Astrocyte (in vitro differentiated cells and primary cell): Measurements from ENCODE around the gene CRY2. TPM values are rescaled to one million over a fixed set of nuclear protein-coding genes. Genes with fewer than 3 reads are reported as not detected.

ENCODE experiments used
- DNase-seq: peaks from one replicate; pipeline ENCODE4 v3.0.0-alpha.2; 2010; ENCODE audit warnings: low read depth
- FAIRE-seq: peaks from 2 replicates; lab custom pipeline; 2011; peaks lifted over from hg19 to GRCh38; lab: Jason Lieb, UNC
- H2AFZ ChIP-seq: 2 replicates; pipeline ENCODE4 v1.6.0; 2012; ENCODE audit warnings: low read depth, low read length, inconsistent platforms
- H3K27ac ChIP-seq: 2 replicates; pipeline ENCODE4 v1.5.1; 2011; ENCODE audit warnings: low read depth, low read length, inconsistent platforms
- H3K27me3 ChIP-seq: 2 replicates; pipeline ENCODE4 v1.6.0; 2011; ENCODE audit warnings: low read length, inconsistent platforms; ENCODE audit not compliant: insufficient read depth
- H3K36me3 ChIP-seq: 2 replicates; pipeline ENCODE4 v1.5.1; 2011; ENCODE audit warnings: low read length, inconsistent platforms; ENCODE audit not compliant: insufficient read depth
- H3K4me1 ChIP-seq: 2 replicates; pipeline ENCODE4 v1.5.1; 2011; ENCODE audit warnings: low read length, inconsistent platforms; ENCODE audit not compliant: insufficient read depth
- H3K4me2 ChIP-seq: 2 replicates; pipeline ENCODE4 v1.6.0; 2012; ENCODE audit warnings: low read length, inconsistent platforms
- H3K4me3 ChIP-seq: 2 replicates; pipeline ENCODE4 v1.5.1; 2011; ENCODE audit warnings: low read depth, mild to moderate bottlenecking, low read length, inconsistent platforms; ENCODE audit not compliant: insufficient read depth
- H3K79me2 ChIP-seq: 2 replicates; pipeline ENCODE4 v1.6.0; 2012; ENCODE audit warnings: mild to moderate bottlenecking, low read length, inconsistent platforms; ENCODE audit not compliant: insufficient read depth
- H3K9ac ChIP-seq: 2 replicates; pipeline ENCODE4 v1.6.0; 2012; ENCODE audit warnings: mild to moderate bottlenecking, low read length, inconsistent platforms
- H3K9me3 ChIP-seq: 2 replicates; pipeline ENCODE4 v1.5.1; 2012; ENCODE audit warnings: low read depth, mild to moderate bottlenecking, low read length, inconsistent platforms; ENCODE audit not compliant: insufficient read depth
- H4K20me1 ChIP-seq: 2 replicates; pipeline ENCODE4 v1.6.0; 2012; ENCODE audit warnings: low read length, inconsistent platforms; ENCODE audit not compliant: insufficient read depth
- H3K27ac Mint-ChIP-seq: one replicate; pipeline ENCODE4 v1.8.0; 2021; ENCODE audit warnings: mild to moderate bottlenecking, mixed read lengths; ENCODE audit not compliant: unreplicated experiment
- H3K27me3 Mint-ChIP-seq: one replicate; pipeline ENCODE4 v1.8.0; 2021; ENCODE audit warnings: low read depth, mixed read lengths; ENCODE audit not compliant: unreplicated experiment
- H3K36me3 Mint-ChIP-seq: one replicate; pipeline ENCODE4 v1.8.0; 2021; ENCODE audit warnings: low read depth, mixed read lengths; ENCODE audit not compliant: unreplicated experiment
- H3K4me1 Mint-ChIP-seq: one replicate; pipeline ENCODE4 v1.8.0; 2021; ENCODE audit warnings: low read depth, mixed read lengths; ENCODE audit not compliant: unreplicated experiment
- H3K4me3 Mint-ChIP-seq: one replicate; pipeline ENCODE4 v1.8.0; 2021; ENCODE audit warnings: mild to moderate bottlenecking, moderate library complexity, mixed read lengths; ENCODE audit not compliant: unreplicated experiment
- H3K9me3 Mint-ChIP-seq: one replicate; pipeline ENCODE4 v1.8.0; 2021; ENCODE audit warnings: mild to moderate bottlenecking, mixed read lengths; ENCODE audit not compliant: unreplicated experiment
- EZH2 ChIP-seq: IDR thresholded peaks from 2 replicates; pipeline ENCODE4 v1.6.1; 2012; ENCODE audit warnings: mild to moderate bottlenecking, low read length, inconsistent platforms; ENCODE audit not compliant: insufficient read depth
- total RNA-seq: library from RNA; stranded (reverse); gene quantifications from 2 replicates; pipeline ENCODE4 v1.2.1, GENCODE V29; 2021
- TF ChIP-seq, protein P1 (sequence below): IDR thresholded peaks from 2 replicates; pipeline ENCODE4 v1.5.1; 2011; ENCODE audit warnings: low read depth, mild to moderate bottlenecking, inconsistent platforms, low read length, moderate library complexity; ENCODE audit not compliant: insufficient read depth

The CRY2 gene
- total RNA-seq, 1 donor from 2014 or later, result 16.9 TPM

GRCh38 chr11:45853332-45854219 is 6.3 kb downstream of the CRY2 start:
- no peak for DNase-seq
- H3K79me2 ChIP-seq, result peaks cover 61% of the 10 kb centered on the region
- peaks cover 27% of the 10 kb centered on the region for H3K4me1 ChIP-seq
- H3K4me3 Mint-ChIP-seq, result no peak overlapping the region
- H3K4me2 ChIP-seq, result no peak overlapping the region
- no peaks in the 10 kb centered on the region for H3K9me3 Mint-ChIP-seq
- H3K4me3 ChIP-seq, result no peak overlapping the region
- no peaks in the 10 kb centered on the region for H3K36me3 Mint-ChIP-seq
- no peak overlapping the region for H3K27ac Mint-ChIP-seq
- no peak for FAIRE-seq
- H3K36me3 ChIP-seq, result no peaks in the 10 kb centered on the region
- H2AFZ ChIP-seq, result no peak overlapping the region
- peaks cover 80% of the 10 kb centered on the region for H4K20me1 ChIP-seq
- no peak for TF ChIP-seq EZH2
- TF ChIP-seq, protein P1, sequence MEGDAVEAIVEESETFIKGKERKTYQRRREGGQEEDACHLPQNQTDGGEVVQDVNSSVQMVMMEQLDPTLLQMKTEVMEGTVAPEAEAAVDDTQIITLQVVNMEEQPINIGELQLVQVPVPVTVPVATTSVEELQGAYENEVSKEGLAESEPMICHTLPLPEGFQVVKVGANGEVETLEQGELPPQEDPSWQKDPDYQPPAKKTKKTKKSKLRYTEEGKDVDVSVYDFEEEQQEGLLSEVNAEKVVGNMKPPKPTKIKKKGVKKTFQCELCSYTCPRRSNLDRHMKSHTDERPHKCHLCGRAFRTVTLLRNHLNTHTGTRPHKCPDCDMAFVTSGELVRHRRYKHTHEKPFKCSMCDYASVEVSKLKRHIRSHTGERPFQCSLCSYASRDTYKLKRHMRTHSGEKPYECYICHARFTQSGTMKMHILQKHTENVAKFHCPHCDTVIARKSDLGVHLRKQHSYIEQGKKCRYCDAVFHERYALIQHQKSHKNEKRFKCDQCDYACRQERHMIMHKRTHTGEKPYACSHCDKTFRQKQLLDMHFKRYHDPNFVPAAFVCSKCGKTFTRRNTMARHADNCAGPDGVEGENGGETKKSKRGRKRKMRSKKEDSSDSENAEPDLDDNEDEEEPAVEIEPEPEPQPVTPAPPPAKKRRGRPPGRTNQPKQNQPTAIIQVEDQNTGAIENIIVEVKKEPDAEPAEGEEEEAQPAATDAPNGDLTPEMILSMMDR, result no peak
- peaks cover 62% of the 10 kb centered on the region for H3K4me1 Mint-ChIP-seq
- no peaks in the 10 kb centered on the region for H3K27me3 Mint-ChIP-seq
- H3K9me3 ChIP-seq, result no peaks in the 10 kb centered on the region
- H3K27me3 ChIP-seq, result no peaks in the 10 kb centered on the region
- H3K27ac ChIP-seq, result no peak overlapping the region
- H3K9ac ChIP-seq, result no peak overlapping the region

DNA sequence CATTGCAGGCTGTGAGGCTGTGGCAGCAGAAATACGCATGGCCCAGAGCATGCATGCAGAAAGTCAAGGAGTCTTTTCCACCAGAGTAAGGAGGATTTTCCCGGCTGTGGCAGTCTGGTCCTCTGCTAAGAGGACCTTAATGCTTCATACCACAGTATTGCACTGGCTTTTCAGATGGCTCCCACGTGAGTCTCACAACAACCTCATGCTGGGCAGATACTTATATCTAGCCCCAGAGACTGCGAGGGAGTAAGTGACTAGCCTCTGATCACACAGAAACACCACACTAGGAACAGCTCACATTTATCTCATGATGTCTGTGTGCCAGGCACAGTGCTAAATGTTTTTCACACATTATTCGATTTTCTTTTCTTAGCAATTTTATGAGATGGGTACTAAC is 8.0 kb downstream of the CRY2 start:
- Mint-ChIP-seq H3K27me3 (no peaks in the 10 kb centered on the region), H3K4me1 (peaks cover 53% of the 10 kb centered on the region), H3K27ac (peak overlapping the region; percentile 14), H3K36me3 (peaks cover 2% of the 10 kb centered on the region), H3K9me3 (no peaks in the 10 kb centered on the region), H3K4me3 (peak overlapping the region; percentile 34)
- no peak overlapping the region for H3K27ac ChIP-seq
- no peak overlapping the region for H3K4me3 ChIP-seq
- H3K36me3 ChIP-seq, result no peaks in the 10 kb centered on the region
- FAIRE-seq, result no peak
- H3K9ac ChIP-seq, result no peak overlapping the region
- H2AFZ ChIP-seq, result no peak overlapping the region
- peaks cover 35% of the 10 kb centered on the region for H3K4me1 ChIP-seq
- H4K20me1 ChIP-seq, result peaks cover 79% of the 10 kb centered on the region
- H3K9me3 ChIP-seq, result no peaks in the 10 kb centered on the region
- no peak overlapping the region for H3K4me2 ChIP-seq
- DNase-seq, result no peak
- peaks cover 52% of the 10 kb centered on the region for H3K79me2 ChIP-seq
- TF ChIP-seq EZH2, result no peak
- TF ChIP-seq, protein P1, result no peak
- H3K27me3 ChIP-seq, result no peaks in the 10 kb centered on the region

- Mint-ChIP-seq H3K4me1 (peaks cover 45% of the 10 kb centered on the region), H3K27ac (no peak overlapping the region), H3K36me3 (peaks cover 6% of the 10 kb centered on the region), H3K4me3 (no peak overlapping the region), H3K27me3 (no peaks in the 10 kb centered on the region), H3K9me3 (no peaks in the 10 kb centered on the region)
- peaks cover 3% of the 10 kb centered on the region for H3K36me3 ChIP-seq
- H3K79me2 ChIP-seq, result peaks cover 47% of the 10 kb centered on the region
- no peak overlapping the region for H3K9ac ChIP-seq
- H3K9me3 ChIP-seq, result no peaks in the 10 kb centered on the region
- DNase-seq (peak; percentile 81), FAIRE-seq (no peak)
- H3K27me3 ChIP-seq, result no peaks in the 10 kb centered on the region
- peaks cover 27% of the 10 kb centered on the region for H3K4me1 ChIP-seq
- H4K20me1 ChIP-seq, result peaks cover 75% of the 10 kb centered on the region
- no peak overlapping the region for H2AFZ ChIP-seq
- no peak overlapping the region for H3K4me3 ChIP-seq
- no peak overlapping the region for H3K27ac ChIP-seq
- TF ChIP-seq, protein P1, result no peak
- no peak overlapping the region for H3K4me2 ChIP-seq
These were observed 8.8 kb downstream of the CRY2 start for GRCh38 chr11:45856044-45856468.
